ENCODE results near the gene PXYLP1. TPM values are rescaled to one million over a fixed set of nuclear protein-coding genes. Genes with fewer than 3 reads are reported as not detected.

Gene PXYLP1
- total and polyA plus RNA-seq, 2 experiments from 2014 or later: 21.3 to 25.8 TPM

DNA sequence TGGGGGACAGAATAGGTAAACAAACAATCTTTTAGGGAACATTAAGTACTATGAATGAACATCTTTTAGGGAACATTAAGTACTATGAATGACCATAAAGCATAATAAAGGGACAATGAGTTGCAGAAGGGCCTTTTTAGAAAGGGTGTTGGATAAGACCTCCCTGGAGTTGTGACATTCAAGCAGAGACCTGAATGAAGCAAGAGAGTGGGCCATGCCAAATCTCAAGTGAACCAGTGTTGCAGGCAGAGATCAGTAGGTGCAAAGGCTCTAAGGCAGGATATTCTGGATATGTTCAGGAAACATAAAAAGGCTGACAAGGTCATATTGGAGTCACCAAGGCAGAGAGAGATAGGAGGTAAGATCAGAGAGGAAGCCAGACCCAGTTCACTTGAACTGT, 107.3 kb downstream of the PXYLP1 start:
- Histone ChIP-seq H3K79me2 (peaks cover 35% of the 10 kb centered on the region), H4K20me1 (ENCODE audit: insufficient read depth, poor library complexity, severe bottlenecking) (no peaks in the 10 kb centered on the region), H3K9me3 (ENCODE audit: low read depth) (no peaks in the 10 kb centered on the region), H3K27ac (peak overlapping the region; percentile 14), H3K4me1 (ENCODE audit: insufficient read depth) (no peaks in the 10 kb centered on the region), H3K36me3 (replicated peaks; ENCODE audit: insufficient read depth, low read depth) (no peaks in the 10 kb centered on the region), H3K9me2 (replicated peaks; ENCODE audit: insufficient read depth) (no peaks in the 10 kb centered on the region), H2AFZ (no peak overlapping the region), H3K27me3 (no peaks in the 10 kb centered on the region), H3K4me3 (no peak overlapping the region), H3K4me2 (no peak overlapping the region)
- TF ChIP-seq EZH2phosphoT487 (IDR thresholded peaks at IDR 0.05; ENCODE audit: low read depth, severe bottlenecking, unreplicated experiment) (no peak), EZH2 (IDR thresholded peaks at IDR 0.05; ENCODE audit: borderline replicate concordance) (no peak)
- TF ChIP-seq, protein P1, sequence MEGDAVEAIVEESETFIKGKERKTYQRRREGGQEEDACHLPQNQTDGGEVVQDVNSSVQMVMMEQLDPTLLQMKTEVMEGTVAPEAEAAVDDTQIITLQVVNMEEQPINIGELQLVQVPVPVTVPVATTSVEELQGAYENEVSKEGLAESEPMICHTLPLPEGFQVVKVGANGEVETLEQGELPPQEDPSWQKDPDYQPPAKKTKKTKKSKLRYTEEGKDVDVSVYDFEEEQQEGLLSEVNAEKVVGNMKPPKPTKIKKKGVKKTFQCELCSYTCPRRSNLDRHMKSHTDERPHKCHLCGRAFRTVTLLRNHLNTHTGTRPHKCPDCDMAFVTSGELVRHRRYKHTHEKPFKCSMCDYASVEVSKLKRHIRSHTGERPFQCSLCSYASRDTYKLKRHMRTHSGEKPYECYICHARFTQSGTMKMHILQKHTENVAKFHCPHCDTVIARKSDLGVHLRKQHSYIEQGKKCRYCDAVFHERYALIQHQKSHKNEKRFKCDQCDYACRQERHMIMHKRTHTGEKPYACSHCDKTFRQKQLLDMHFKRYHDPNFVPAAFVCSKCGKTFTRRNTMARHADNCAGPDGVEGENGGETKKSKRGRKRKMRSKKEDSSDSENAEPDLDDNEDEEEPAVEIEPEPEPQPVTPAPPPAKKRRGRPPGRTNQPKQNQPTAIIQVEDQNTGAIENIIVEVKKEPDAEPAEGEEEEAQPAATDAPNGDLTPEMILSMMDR (IDR thresholded peaks at IDR 0.05; ENCODE audit: poor library complexity): no peak
- no peak for DNase-seq (ENCODE audit: low spot score)

DNA sequence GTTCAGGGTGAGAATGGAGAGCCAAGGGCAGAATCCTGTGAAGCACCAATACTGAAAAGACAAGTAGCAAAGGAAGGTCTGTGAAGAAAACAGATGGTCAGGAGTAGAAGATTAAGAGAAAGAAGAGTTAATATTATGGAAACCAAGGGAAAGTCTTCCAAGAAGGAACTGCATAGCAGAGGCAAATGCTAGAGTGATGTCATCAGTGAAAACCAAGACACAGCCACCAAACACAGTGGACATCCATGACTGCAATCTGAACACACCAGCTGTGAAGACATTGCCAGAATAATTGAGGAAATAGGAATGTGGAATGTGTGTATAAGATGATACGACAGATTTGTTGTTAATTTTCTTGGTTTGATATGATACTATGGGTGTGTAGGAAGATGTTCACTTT, 109.9 kb downstream of the PXYLP1 start:
- H3K4me2 ChIP-seq: no peak overlapping the region
- no peak overlapping the region for H3K4me3 ChIP-seq
- no peak overlapping the region for H2AFZ ChIP-seq
- H3K4me1 ChIP-seq (ENCODE audit: insufficient read depth): peaks cover 13% of the 10 kb centered on the region
- no peaks in the 10 kb centered on the region for H3K36me3 ChIP-seq (replicated peaks; ENCODE audit: insufficient read depth, low read depth)
- WGBS (ENCODE audit: low lambda C conversion rate, missing lambda C conversion rate): 100% methylated on average over 1 of the region's 1 CpG
- H3K9me3 ChIP-seq (ENCODE audit: low read depth): no peaks in the 10 kb centered on the region
- H3K79me2 ChIP-seq: peaks cover 17% of the 10 kb centered on the region
- no peaks in the 10 kb centered on the region for H3K9me2 ChIP-seq (replicated peaks; ENCODE audit: insufficient read depth)
- no peaks in the 10 kb centered on the region for H3K27me3 ChIP-seq
- H3K27ac ChIP-seq: no peak overlapping the region
- DNase-seq (ENCODE audit: low spot score): no peak
- TF ChIP-seq, protein P1 (IDR thresholded peaks at IDR 0.05; ENCODE audit: poor library complexity): no peak
- no peaks in the 10 kb centered on the region for H4K20me1 ChIP-seq (ENCODE audit: insufficient read depth, poor library complexity, severe bottlenecking)

DNA sequence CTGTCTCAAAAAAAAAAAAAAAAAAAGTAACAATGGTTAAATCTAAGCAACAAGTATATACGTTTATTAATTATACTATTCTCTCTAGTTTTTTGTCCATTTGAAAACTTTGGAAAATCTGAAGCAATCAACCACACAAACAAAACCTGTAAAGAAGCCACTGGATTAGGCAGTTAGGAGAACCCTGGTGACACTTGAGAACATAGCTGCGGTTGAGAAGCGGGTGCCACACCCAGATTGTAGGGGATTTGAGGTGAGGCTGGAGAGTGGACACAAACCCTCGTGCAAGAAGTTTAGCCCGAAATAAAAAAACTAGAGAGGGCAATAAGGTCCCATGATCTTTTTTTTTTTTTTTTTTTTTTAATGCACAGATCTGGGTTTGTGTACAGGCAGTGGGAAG, 110.8 kb downstream of the PXYLP1 start:
- Histone ChIP-seq H3K27ac (no peak overlapping the region), H4K20me1 (ENCODE audit: insufficient read depth, poor library complexity, severe bottlenecking) (no peaks in the 10 kb centered on the region), H3K4me2 (no peak overlapping the region), H3K27me3 (no peaks in the 10 kb centered on the region), H3K36me3 (replicated peaks; ENCODE audit: insufficient read depth, low read depth) (no peaks in the 10 kb centered on the region), H3K9me3 (ENCODE audit: low read depth) (no peaks in the 10 kb centered on the region), H3K4me3 (no peak overlapping the region), H2AFZ (no peak overlapping the region), H3K4me1 (ENCODE audit: insufficient read depth) (peaks cover 13% of the 10 kb centered on the region), H3K79me2 (peaks cover 20% of the 10 kb centered on the region), H3K9me2 (replicated peaks; ENCODE audit: insufficient read depth) (no peaks in the 10 kb centered on the region)
- TF ChIP-seq, protein P1 (IDR thresholded peaks at IDR 0.05; ENCODE audit: poor library complexity): no peak
- TF ChIP-seq EZH2phosphoT487 (IDR thresholded peaks at IDR 0.05; ENCODE audit: low read depth, severe bottlenecking, unreplicated experiment): no peak
- TF ChIP-seq EZH2 (IDR thresholded peaks at IDR 0.05; ENCODE audit: borderline replicate concordance): no peak
- WGBS (ENCODE audit: low lambda C conversion rate, missing lambda C conversion rate): 92% methylated on average over 5 of the region's 5 CpGs
- DNase-seq (ENCODE audit: low spot score): no peak

DNA sequence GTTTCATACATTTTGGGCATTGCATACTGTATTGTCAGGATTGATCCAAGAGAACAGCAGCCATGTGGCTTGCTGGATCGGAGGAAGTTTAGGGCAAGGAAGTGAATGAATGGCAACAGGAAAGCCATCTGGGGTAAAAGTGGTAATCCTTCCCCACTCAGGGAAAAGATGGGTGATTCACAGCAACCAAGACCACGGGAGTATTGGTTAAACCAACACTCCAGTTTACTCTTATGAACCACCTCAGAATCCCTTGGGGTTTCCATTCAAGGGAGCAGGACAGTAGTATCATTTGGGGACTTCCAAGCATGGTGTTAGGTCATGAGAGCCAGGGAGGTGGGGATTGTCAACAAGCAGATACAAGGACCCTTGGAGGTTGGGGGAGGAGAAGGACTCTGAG, 111.5 kb downstream of the PXYLP1 start:
- Histone ChIP-seq H3K27ac (peak overlapping the region; percentile 79), H3K4me1 (ENCODE audit: insufficient read depth) (peaks cover 13% of the 10 kb centered on the region), H2AFZ (no peak overlapping the region), H3K27me3 (no peaks in the 10 kb centered on the region), H3K4me3 (no peak overlapping the region), H3K79me2 (peaks cover 17% of the 10 kb centered on the region), H4K20me1 (ENCODE audit: insufficient read depth, poor library complexity, severe bottlenecking) (no peaks in the 10 kb centered on the region), H3K9me2 (replicated peaks; ENCODE audit: insufficient read depth) (no peaks in the 10 kb centered on the region), H3K36me3 (replicated peaks; ENCODE audit: insufficient read depth, low read depth) (no peaks in the 10 kb centered on the region), H3K4me2 (no peak overlapping the region), H3K9me3 (ENCODE audit: low read depth) (no peaks in the 10 kb centered on the region)
- WGBS (ENCODE audit: low lambda C conversion rate, missing lambda C conversion rate): 90% methylated on average over 2 of the region's 2 CpGs
- no peak for TF ChIP-seq EZH2phosphoT487 (IDR thresholded peaks at IDR 0.05; ENCODE audit: low read depth, severe bottlenecking, unreplicated experiment)
- no peak for TF ChIP-seq EZH2 (IDR thresholded peaks at IDR 0.05; ENCODE audit: borderline replicate concordance)
- TF ChIP-seq, protein P1 (IDR thresholded peaks at IDR 0.05; ENCODE audit: poor library complexity): no peak
- no peak for DNase-seq (ENCODE audit: low spot score)

All from hepatocyte (in vitro differentiated cells).